RKO (cell line): Measurements from ENCODE around the gene CDS1.
"Not testable (repeated sequence)": the region's sequence is repeated elsewhere in the genome, so short reads cannot be mapped to it uniquely, and the experiment has no call there.

ENCODE experiments used
- DNase-seq: peaks from one replicate; pipeline ENCODE4 v3.0.0-alpha.2; 2016; ENCODE audit warnings: low spot score

CDS1 gene

GRCh38 chr4:84673475-84674240 is 90.7 kb downstream of the CDS1 start:
- peak; percentile 76 for DNase-seq

DNA sequence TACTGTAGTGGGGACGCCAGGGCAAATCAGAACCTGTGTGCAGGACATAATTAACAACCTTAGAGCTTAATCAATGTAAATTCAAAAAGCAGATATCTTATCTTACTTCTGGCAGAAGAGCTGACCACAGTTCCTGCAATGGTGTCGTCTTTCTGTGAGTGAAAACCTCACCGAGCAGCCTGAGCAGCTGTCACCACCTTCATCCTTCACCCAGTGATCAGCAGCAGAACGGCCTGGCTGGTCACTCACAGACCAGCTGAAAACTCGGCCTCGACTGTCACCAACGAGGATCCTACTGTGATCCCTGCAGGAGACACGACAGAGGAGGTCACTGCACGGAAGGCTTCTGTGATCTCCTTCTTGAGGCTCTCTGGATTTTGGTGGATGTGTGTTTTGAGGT is 94.2 kb downstream of the CDS1 start:
- no peak for DNase-seq

DNA sequence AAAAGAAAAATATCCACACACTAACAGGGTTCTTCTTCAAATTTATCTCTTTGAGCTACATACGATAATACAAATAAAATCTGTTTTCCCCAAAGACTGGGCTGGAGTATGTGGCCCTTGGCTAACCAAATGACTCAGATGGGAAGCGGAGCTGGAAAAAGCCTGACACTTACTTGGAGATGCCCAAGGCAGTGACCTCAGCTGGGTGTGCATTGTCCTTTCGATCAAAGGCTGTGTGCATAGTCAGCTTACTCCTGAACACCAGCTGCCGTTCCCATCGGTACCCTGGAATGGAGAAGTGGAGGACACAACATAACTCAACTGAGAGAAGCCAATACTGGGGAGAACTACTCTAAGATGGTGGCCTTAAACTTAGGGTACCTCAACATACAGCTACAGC is 95.1 kb downstream of the CDS1 start:
- no peak for DNase-seq

- DNase-seq = no peak
These were observed 96.2 kb downstream of the CDS1 start for GRCh38 chr4:84678976-84679744.

DNA sequence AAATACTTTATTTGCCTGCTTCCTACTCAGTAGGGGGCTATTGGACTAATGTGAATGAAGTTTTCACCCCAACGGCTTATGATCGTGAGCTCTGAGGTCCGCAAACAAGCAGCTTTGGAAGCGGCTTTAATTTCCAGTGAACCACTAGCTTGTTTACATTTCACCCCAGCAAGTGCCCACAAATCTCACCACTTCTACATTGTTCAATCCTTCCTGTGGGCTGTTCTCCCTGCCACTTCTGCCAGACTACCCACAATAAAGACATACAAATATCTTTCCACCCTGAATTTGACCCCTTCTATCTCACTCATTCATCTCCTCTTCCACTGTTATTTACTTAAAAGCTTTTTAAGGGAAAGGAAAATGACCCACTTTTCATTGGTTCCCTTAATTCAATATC is 98.0 kb downstream of the CDS1 start:
- no peak for DNase-seq

- DNase-seq = no peak
These were observed 98.8 kb downstream of the CDS1 start for GRCh38 chr4:84681486-84682274.

GRCh38 chr4:84682661-84683060 is 99.7 kb downstream of the CDS1 start:
- DNase-seq = not testable (repeated sequence)

GRCh38 chr4:84683064-84683850 is 100.3 kb downstream of the CDS1 start:
- no peak for DNase-seq

DNA sequence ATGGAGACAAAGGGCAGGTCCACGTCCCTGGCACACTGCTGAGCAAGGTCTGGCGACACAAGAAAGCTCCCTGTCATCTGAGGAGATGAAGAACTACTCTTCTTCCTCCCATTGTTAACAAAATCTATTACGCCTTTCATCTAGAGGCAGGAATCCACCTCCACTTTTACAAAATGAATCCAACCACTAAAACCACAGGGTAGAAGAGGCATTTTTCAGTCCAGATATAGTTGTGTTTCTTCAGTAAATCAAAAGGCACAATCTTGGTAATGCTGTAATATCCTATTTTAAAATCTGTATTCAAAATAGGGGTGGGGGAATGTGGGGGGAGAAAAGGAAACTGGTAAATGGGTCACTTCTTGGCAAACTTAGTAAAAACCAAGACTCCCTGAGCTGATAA is 101.4 kb downstream of the CDS1 start:
- no peak for DNase-seq

DNA sequence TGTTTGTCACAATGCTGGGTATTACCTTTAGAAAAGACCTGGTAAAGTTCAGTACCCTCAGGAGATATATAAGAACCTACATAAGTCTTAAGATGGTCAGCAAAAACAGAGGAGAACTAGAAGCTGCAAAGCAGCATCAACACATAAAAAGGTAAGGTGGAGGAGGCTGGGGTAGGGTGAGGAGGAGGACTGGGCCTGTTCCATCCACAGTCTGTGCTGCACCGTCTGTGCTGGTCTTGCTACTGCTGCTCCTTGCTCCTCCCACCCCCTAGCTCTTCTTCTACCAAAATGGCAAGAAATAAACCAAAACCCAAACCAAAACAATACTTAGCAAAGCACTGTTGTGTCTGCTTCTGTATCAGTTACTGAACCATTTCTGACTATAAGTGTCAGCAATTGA is 102.2 kb downstream of the CDS1 start:
- no peak for DNase-seq

DNA sequence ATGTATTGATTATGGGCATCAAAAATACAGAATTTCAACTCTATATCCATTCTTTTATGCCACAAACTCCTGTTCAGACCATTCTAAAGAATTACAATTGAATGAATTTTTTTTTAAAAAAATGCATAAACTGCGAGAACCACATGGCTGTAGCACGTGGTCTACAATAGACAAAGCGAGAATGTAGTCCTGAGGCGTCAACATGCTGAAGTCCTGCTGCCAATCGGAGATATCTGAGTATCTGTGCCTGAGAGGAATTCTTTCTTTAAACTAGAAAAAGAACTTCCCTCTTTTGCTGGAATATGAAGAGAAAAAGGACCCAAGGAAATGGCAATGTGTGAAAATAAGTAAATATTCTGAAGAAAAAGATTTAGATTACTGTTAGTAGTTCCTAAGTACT is 105.7 kb downstream of the CDS1 start:
- DNase-seq = no peak

GRCh38 chr4:84689197-84689596 is 106.3 kb downstream of the CDS1 start:
- DNase-seq = no peak

GRCh38 chr4:84690481-84690880 is 107.6 kb downstream of the CDS1 start:
- no peak for DNase-seq

GRCh38 chr4:84691170-84691691 is 108.3 kb downstream of the CDS1 start:
- DNase-seq = peak; percentile 79

- DNase-seq = no peak
These were observed 108.9 kb downstream of the CDS1 start for GRCh38 chr4:84691800-84692199.

- DNase-seq = no peak
These were observed 114.2 kb downstream of the CDS1 start for GRCh38 chr4:84697159-84697558.

DNA sequence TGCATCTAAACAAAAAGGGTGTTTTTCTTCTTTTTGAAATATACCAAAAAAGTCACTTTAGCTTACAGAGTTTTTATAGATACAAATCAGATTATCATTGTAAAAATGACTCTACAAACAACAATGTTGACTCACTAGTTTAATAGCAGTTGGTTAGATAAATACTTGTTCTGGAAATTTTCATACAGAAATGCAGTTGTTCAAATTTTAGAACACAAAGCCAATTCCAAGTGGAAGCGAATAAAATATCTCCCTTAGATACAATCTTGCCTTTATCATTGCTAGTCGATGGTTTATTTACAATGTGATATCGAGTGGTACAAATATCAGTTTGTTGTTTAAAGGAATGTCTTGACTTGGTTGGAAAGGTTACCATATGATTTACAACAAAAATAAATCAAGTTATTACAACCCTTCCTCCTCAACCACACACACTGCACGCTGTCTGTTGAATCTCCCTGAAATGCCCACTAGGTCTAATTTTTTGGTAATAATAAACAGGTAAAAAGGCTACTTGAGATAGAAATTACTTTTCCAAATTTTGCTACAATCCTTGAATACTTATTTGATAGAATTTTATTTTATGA is 114.8 kb downstream of the CDS1 start:
- DNase-seq = no peak

- no peak for DNase-seq
These were observed 116.2 kb downstream of the CDS1 start for GRCh38 chr4:84699001-84699671.
